ENCODE measurements around the gene KRT14.

GRCh38 chr17:41600318-41600717 lies 13.6 kb upstream of the KRT14 start:
- no peak for TF ChIP-seq CTCF (IDR thresholded peaks at IDR 0.05; ENCODE audit: low read length)
- TF ChIP-seq EZH2 (IDR thresholded peaks at IDR 0.05; ENCODE audit: borderline replicate concordance, low read length): no peak

Data from OCI-LY1 (cell line).